Progenitor cell of endocrine pancreas (in vitro differentiated cells): ENCODE results near the gene BRIP1. TPM values are rescaled to one million over a fixed set of nuclear protein-coding genes. Genes with fewer than 3 reads are reported as not detected.

Experiments used
- DNase-seq: peaks from one replicate; pipeline ENCODE4 v3.0.0; 2021; ENCODE audit warnings: low spot score; ENCODE audit not compliant: unreplicated experiment
- H3K27ac Mint-ChIP-seq: 2 replicates; pipeline ENCODE4 v1.8.0; 2021; ENCODE audit warnings: mild to moderate bottlenecking, moderate library complexity, mixed read lengths
- H3K27me3 Mint-ChIP-seq: 2 replicates; pipeline ENCODE4 v1.8.0; 2021; ENCODE audit warnings: mixed read lengths
- H3K36me3 Mint-ChIP-seq: 2 replicates; pipeline ENCODE4 v1.8.0; 2022; ENCODE audit warnings: mixed read lengths; ENCODE audit not compliant: insufficient read depth
- H3K4me1 Mint-ChIP-seq: 2 replicates; pipeline ENCODE4 v1.8.0; 2021; ENCODE audit warnings: low read depth, mixed read lengths
- H3K4me3 Mint-ChIP-seq: 2 replicates; pipeline ENCODE4 v1.8.0; 2021; ENCODE audit warnings: low read depth, mild to moderate bottlenecking, moderate library complexity, mixed read lengths
- H3K9me3 Mint-ChIP-seq: 2 replicates; pipeline ENCODE4 v1.8.0; 2021; ENCODE audit warnings: low read depth, mixed read lengths
- total RNA-seq: library from RNA; stranded (reverse); gene quantifications from 2 replicates; pipeline ENCODE4 v1.2.1, GENCODE V29; 2021
- TF ChIP-seq, protein P1 (sequence below): fragments of 200-600 bp; sonication (generic); IDR thresholded peaks from one replicate; pipeline ENCODE4 v1.5.0; 2021; ENCODE audit warnings: antibody characterized with exemption, mild to moderate bottlenecking; ENCODE audit not compliant: unreplicated experiment

BRIP1 gene
- total RNA-seq, 1 donor from 2014 or later = 13.5 TPM

DNA sequence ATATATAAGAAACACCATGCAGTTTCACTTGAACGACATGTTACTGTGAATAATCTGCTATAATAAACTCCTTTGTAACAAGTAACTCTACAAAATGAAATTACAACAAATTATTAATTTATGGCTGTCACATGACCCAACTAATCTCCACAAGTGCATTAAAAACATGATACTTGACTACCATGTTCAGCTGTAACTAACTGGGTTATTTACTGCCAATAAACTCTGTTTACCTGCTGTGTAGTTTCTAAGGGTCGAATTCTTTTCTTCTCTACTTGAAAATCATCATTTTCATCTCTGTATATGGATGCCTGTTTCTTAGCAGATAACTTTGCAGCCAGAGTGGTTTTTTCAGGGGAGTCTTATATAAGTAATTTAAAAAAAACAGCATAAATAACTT is 14.4 kb downstream of the BRIP1 start:
- TF ChIP-seq, protein P1, sequence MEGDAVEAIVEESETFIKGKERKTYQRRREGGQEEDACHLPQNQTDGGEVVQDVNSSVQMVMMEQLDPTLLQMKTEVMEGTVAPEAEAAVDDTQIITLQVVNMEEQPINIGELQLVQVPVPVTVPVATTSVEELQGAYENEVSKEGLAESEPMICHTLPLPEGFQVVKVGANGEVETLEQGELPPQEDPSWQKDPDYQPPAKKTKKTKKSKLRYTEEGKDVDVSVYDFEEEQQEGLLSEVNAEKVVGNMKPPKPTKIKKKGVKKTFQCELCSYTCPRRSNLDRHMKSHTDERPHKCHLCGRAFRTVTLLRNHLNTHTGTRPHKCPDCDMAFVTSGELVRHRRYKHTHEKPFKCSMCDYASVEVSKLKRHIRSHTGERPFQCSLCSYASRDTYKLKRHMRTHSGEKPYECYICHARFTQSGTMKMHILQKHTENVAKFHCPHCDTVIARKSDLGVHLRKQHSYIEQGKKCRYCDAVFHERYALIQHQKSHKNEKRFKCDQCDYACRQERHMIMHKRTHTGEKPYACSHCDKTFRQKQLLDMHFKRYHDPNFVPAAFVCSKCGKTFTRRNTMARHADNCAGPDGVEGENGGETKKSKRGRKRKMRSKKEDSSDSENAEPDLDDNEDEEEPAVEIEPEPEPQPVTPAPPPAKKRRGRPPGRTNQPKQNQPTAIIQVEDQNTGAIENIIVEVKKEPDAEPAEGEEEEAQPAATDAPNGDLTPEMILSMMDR = no peak
- Mint-ChIP-seq H3K9me3 (no peaks in the 10 kb centered on the region), H3K4me3 (no peak overlapping the region), H3K27ac (no peak overlapping the region), H3K36me3 (peaks cover 12% of the 10 kb centered on the region), H3K27me3 (no peaks in the 10 kb centered on the region), H3K4me1 (no peaks in the 10 kb centered on the region)
- DNase-seq = no peak

DNA sequence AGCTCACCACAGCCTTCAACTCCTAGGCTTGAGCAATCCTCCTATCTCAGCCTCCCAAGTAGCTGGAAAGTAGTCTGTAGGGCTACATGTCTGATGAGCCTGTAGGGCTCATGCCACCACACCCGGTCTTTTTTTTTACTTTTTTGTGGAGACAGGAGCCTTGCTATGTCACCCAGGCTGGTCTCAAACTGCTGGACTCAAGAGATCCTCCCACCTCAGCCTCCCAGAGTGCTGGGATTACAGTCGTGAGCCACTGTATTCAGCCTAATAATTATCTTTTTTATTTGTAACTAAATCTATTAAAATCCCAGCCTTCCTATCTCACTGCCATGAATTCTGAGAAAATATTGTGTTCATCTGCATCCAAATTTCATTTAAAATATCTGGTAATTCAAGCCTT is 15.1 kb downstream of the BRIP1 start:
- H3K27me3 Mint-ChIP-seq = no peaks in the 10 kb centered on the region
- no peak overlapping the region for H3K4me3 Mint-ChIP-seq
- no peaks in the 10 kb centered on the region for H3K9me3 Mint-ChIP-seq
- no peak overlapping the region for H3K27ac Mint-ChIP-seq
- H3K4me1 Mint-ChIP-seq = no peaks in the 10 kb centered on the region
- TF ChIP-seq, protein P1 = no peak
- H3K36me3 Mint-ChIP-seq = peaks cover 12% of the 10 kb centered on the region
- DNase-seq = no peak

DNA sequence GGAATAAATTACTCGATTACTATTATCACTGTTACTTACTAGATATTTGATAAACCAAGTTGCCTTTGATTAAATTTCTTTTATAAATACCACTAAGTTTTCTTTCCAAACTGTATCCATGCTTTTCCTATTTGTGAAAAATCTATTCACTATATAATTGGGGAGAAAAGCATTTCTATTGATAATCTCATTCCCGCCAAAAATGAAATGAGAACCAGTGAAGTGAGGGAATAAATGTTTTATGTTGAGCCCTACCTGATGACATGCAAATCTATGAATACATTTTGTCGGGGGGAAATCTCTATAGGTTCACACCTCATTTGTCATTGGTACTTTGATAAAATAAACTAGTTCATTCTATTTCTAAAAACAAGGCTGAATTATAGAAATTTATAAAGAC is 15.7 kb downstream of the BRIP1 start:
- Mint-ChIP-seq H3K9me3 (no peaks in the 10 kb centered on the region), H3K27me3 (no peaks in the 10 kb centered on the region), H3K27ac (no peak overlapping the region), H3K36me3 (peaks cover 12% of the 10 kb centered on the region), H3K4me3 (no peak overlapping the region), H3K4me1 (no peaks in the 10 kb centered on the region)
- TF ChIP-seq, protein P1 = no peak
- no peak for DNase-seq

DNA sequence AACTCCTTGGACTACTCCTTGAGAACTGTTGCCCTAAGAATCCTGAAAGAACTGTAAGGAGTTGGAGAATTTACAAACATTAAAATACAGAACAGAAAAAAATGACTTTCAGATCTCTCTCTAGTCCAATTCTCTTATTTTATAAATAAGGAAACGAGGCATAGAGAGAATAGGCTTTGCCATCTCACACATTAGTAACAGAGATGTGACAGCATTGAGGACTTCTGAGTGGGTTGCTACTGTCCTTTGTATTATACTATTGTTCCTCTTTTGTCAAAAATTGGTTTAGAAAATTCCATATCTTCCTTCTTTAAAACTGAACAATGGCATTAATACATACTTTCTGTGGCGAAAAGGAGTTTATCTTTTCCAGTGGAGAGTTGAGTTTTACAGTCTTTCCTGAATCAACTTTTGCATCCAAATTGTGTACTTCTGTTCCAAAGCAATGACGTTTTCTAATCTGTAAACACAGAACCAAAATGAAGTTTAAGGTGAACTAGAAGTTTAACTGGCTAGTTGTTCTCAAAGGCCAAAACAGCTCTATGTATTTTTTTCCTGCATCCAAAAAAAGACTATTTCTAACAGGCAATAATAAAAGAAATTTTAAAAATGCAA is 16.5 kb downstream of the BRIP1 start:
- TF ChIP-seq, protein P1 = no peak
- peaks cover 12% of the 10 kb centered on the region for H3K36me3 Mint-ChIP-seq
- no peaks in the 10 kb centered on the region for H3K4me1 Mint-ChIP-seq
- no peaks in the 10 kb centered on the region for H3K27me3 Mint-ChIP-seq
- H3K9me3 Mint-ChIP-seq = no peaks in the 10 kb centered on the region
- H3K4me3 Mint-ChIP-seq = no peak overlapping the region
- H3K27ac Mint-ChIP-seq = no peak overlapping the region
- DNase-seq = no peak

DNA sequence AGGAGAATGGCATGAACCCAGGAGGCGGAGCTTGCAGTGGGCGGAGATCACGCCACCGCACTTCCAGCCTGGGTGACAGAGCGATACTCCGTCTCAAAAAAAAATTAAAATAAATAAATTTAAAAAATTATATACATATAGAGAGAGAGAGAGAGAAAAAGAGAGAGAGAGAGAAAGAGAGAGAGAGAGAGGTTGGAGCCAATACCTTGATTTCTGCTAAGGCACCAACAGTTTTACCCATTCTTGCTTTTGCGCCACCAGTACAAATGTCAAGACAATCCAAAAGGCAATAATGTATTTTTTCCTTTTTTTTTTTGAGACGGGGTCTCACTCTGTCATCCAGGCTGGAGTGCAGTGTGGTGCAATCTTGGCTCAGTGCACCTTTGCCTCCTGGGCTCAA is 17.2 kb downstream of the BRIP1 start:
- Mint-ChIP-seq H3K9me3 (no peaks in the 10 kb centered on the region), H3K27ac (no peak overlapping the region), H3K4me3 (no peak overlapping the region), H3K36me3 (peaks cover 12% of the 10 kb centered on the region), H3K4me1 (no peaks in the 10 kb centered on the region), H3K27me3 (no peaks in the 10 kb centered on the region)
- DNase-seq = no peak
- TF ChIP-seq, protein P1 = no peak
